ENCODE data around the gene ADGRV1. TPM values are rescaled to one million over a fixed set of nuclear protein-coding genes. Genes with fewer than 3 reads are reported as not detected.

Gene ADGRV1
- polyA plus RNA-seq, 3 donors = 0.18 to 0.33 TPM; not detected in 1

DNA sequence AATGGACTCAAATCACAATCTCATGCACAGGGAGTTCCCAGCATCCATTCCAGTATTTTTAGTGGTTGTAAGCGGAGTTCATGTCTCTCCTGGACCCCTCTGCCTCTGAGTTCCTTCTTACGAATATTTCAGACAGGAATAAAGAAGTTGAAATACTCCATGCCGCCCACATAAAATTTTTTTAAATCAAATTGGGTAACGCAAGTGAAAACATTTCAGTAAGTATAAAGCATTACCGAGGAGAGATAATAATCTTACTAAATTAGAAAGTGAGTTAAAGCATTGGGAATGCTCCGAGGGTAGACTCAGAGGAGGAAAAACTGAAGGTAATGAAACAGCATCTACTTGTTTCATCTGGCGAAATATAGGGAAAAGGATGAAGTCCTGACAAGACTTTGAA lies 506.9 kb downstream of the ADGRV1 start:
- H3K79me2 ChIP-seq (ENCODE audit: insufficient read depth, low read length) = no peaks in the 10 kb centered on the region
- no peak for DNase-seq
- H3K4me3 Mint-ChIP-seq = no peak overlapping the region
- H3K9ac ChIP-seq (ENCODE audit: insufficient read depth, low read length, poor library complexity, severe bottlenecking) = no peak overlapping the region
- no peaks in the 10 kb centered on the region for H3K9me3 Mint-ChIP-seq
- no peak overlapping the region for H3K27ac ChIP-seq (ENCODE audit: low read depth in 1 of 2, low read length in 2 of 2)
- WGBS (ENCODE audit: insufficient coverage) = 85% methylated on average over 2 of the region's 7 CpGs
- H3K36me3 Mint-ChIP-seq = no peaks in the 10 kb centered on the region
- H3K27me3 Mint-ChIP-seq (ENCODE audit: low read depth in 3 of 3) = peaks cover 0 to 2% (median 0%) of the 10 kb centered on the region in 3 donors
- no peak overlapping the region for H3K4me3 ChIP-seq (replicated peaks in 1 of 3; ENCODE audit: low read depth in 2 of 3, low read length in 3 of 3)
- peaks cover 9 to 15% of the 10 kb centered on the region in 2 donors for H3K4me1 ChIP-seq (ENCODE audit: control insufficient read depth in 1 of 2, insufficient read depth in 2 of 2, low read length in 2 of 2)
- H3K27ac Mint-ChIP-seq = no peak overlapping the region
- H2AFZ ChIP-seq (ENCODE audit: insufficient read depth, low read depth, low read length, poor library complexity, severe bottlenecking) = no peak overlapping the region
- no peaks in the 10 kb centered on the region for H3K27me3 ChIP-seq (ENCODE audit: control insufficient read depth in 2 of 2, insufficient read depth in 2 of 2, low read length in 2 of 2)
- intact Hi-C loops (cut with micrococcal nuclease) = no loop called here
- peaks cover 23% of the 10 kb centered on the region for H3K4me1 Mint-ChIP-seq
- no peak overlapping the region for H3K4me2 ChIP-seq (replicated peaks; ENCODE audit: extremely low read depth, low read length, poor library complexity, severe bottlenecking)
- H3K36me3 ChIP-seq (replicated peaks in 1 of 2; ENCODE audit: control insufficient read depth in 1 of 2, insufficient read depth in 2 of 2, low read length in 2 of 2) = no peaks in the 10 kb centered on the region
- TF ChIP-seq, protein P1, sequence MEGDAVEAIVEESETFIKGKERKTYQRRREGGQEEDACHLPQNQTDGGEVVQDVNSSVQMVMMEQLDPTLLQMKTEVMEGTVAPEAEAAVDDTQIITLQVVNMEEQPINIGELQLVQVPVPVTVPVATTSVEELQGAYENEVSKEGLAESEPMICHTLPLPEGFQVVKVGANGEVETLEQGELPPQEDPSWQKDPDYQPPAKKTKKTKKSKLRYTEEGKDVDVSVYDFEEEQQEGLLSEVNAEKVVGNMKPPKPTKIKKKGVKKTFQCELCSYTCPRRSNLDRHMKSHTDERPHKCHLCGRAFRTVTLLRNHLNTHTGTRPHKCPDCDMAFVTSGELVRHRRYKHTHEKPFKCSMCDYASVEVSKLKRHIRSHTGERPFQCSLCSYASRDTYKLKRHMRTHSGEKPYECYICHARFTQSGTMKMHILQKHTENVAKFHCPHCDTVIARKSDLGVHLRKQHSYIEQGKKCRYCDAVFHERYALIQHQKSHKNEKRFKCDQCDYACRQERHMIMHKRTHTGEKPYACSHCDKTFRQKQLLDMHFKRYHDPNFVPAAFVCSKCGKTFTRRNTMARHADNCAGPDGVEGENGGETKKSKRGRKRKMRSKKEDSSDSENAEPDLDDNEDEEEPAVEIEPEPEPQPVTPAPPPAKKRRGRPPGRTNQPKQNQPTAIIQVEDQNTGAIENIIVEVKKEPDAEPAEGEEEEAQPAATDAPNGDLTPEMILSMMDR (IDR thresholded peaks at IDR 0.05) = no peak
- no peaks in the 10 kb centered on the region for H3K9me3 ChIP-seq (replicated peaks in 1 of 2; ENCODE audit: control insufficient read depth in 1 of 2, insufficient read depth in 1 of 2, low read length in 2 of 2)
- H4K20me1 ChIP-seq (ENCODE audit: insufficient read depth, low read length) = no peaks in the 10 kb centered on the region

DNA sequence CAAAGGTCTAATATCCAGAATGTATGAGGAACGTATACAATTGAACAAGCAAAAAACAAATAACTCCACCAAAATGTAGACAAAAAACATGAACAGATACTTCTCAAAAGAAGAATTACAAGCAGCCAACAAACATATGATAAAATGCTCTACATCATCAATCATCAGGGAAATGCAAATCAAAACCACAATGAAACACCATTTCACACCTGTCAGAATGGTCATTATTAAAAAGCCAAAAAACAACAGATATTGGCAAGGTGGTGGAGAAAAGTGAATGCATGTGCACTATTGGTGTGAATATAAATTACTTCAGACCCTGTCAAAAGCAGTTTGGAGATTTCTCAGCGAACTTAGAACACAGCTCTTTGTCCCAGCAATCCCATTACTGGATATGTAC lies 510.8 kb downstream of the ADGRV1 start:
- Mint-ChIP-seq H3K9me3 (no peaks in the 10 kb centered on the region), H3K27me3 (ENCODE audit: low read depth in 3 of 3) (peaks cover 0 to 2% (median 0%) of the 10 kb centered on the region in 3 donors), H3K4me1 (peaks cover 15% of the 10 kb centered on the region), H3K4me3 (no peak overlapping the region), H3K27ac (no peak overlapping the region), H3K36me3 (no peaks in the 10 kb centered on the region)
- Histone ChIP-seq H3K27ac (ENCODE audit: low read depth in 1 of 2, low read length in 2 of 2) (no peak overlapping the region), H3K36me3 (replicated peaks in 1 of 2; ENCODE audit: control insufficient read depth in 1 of 2, insufficient read depth in 2 of 2, low read length in 2 of 2) (no peaks in the 10 kb centered on the region), H3K9ac (ENCODE audit: insufficient read depth, low read length, poor library complexity, severe bottlenecking) (no peak overlapping the region), H3K79me2 (ENCODE audit: insufficient read depth, low read length) (no peaks in the 10 kb centered on the region), H3K4me1 (ENCODE audit: control insufficient read depth in 1 of 2, insufficient read depth in 2 of 2, low read length in 2 of 2) (no peaks in the 10 kb centered on the region), H3K9me3 (replicated peaks in 1 of 2; ENCODE audit: control insufficient read depth in 1 of 2, insufficient read depth in 1 of 2, low read length in 2 of 2) (no peaks in the 10 kb centered on the region), H3K4me3 (replicated peaks in 1 of 3; ENCODE audit: low read depth in 2 of 3, low read length in 3 of 3) (no peak overlapping the region), H3K4me2 (replicated peaks; ENCODE audit: extremely low read depth, low read length, poor library complexity, severe bottlenecking) (no peak overlapping the region), H4K20me1 (ENCODE audit: insufficient read depth, low read length) (no peaks in the 10 kb centered on the region), H3K27me3 (ENCODE audit: control insufficient read depth in 2 of 2, insufficient read depth in 2 of 2, low read length in 2 of 2) (no peaks in the 10 kb centered on the region), H2AFZ (ENCODE audit: insufficient read depth, low read depth, low read length, poor library complexity, severe bottlenecking) (no peak overlapping the region)
- DNase-seq = no peak
- intact Hi-C loops (cut with micrococcal nuclease) = no loop called here
- TF ChIP-seq, protein P1 (IDR thresholded peaks at IDR 0.05) = no peak
- no CpG with 5 or more reads among the region's 2 CpGs for WGBS (ENCODE audit: insufficient coverage)

Data from CD14-positive monocyte (primary cell).